HepG2 (cell line): ENCODE data around the gene VWA1. TPM values are rescaled to one million over a fixed set of nuclear protein-coding genes. Genes with fewer than 3 reads are reported as not detected.

ENCODE experiments used
- AHDC1 ChIP-seq: sonication (generic); formaldehyde crosslinking; IDR thresholded peaks from 2 replicates; pipeline ENCODE4 v1.5.1; 2020; ENCODE audit warnings: mild to moderate bottlenecking, missing genetic modification reagents, borderline replicate concordance
- ATF3 ChIP-seq: sonication (generic); formaldehyde crosslinking; IDR thresholded peaks from 2 replicates; pipeline ENCODE4 v1.4.0; 2020; ENCODE audit warnings: missing genetic modification reagents
- FOXA1 ChIP-seq, 2 experiments: fragments of 450-650 bp in 1 of 2; sonication (generic) in 1 of 2; formaldehyde crosslinking in 1 of 2; IDR thresholded peaks; 2 replicates each; pipeline versions ENCODE4 v1.4.0 to v1.6.1; 2016 to 2020; ENCODE audit warnings: missing genetic modification reagents in 1 of 2
- FOXO1 ChIP-seq: sonication (generic); formaldehyde crosslinking; IDR thresholded peaks from 2 replicates; pipeline ENCODE4 v1.4.0; 2020; ENCODE audit warnings: missing genetic modification reagents
- GPN1 ChIP-seq: sonication (generic); formaldehyde crosslinking; IDR thresholded peaks from 2 replicates; pipeline ENCODE4 v1.5.1; 2020; ENCODE audit warnings: missing genetic modification reagents, borderline replicate concordance
- HES4 ChIP-seq: sonication (generic); formaldehyde crosslinking; IDR thresholded peaks from 2 replicates; pipeline ENCODE4 v1.9.0; 2021; ENCODE audit warnings: mild to moderate bottlenecking, missing genetic modification reagents, borderline replicate concordance
- NFIB ChIP-seq: sonication (generic); formaldehyde crosslinking; IDR thresholded peaks from 2 replicates; pipeline ENCODE4 v1.9.0; 2021; ENCODE audit warnings: missing genetic modification reagents, mild to moderate bottlenecking, borderline replicate concordance
- NPAS2 ChIP-seq: sonication (generic); formaldehyde crosslinking; IDR thresholded peaks from 2 replicates; pipeline ENCODE4 v1.8.0; 2022; ENCODE audit warnings: mild to moderate bottlenecking, missing genetic modification reagents, borderline replicate concordance
- PCBP1 ChIP-seq: fragments of 200-400 bp; formaldehyde crosslinking; IDR thresholded peaks from 2 replicates; pipeline ENCODE4 v1.6.1; 2017; ENCODE audit warnings: mild to moderate bottlenecking, low read depth, low read length, borderline replicate concordance
- RCOR2 ChIP-seq: IDR thresholded peaks from 2 replicates; pipeline ENCODE4 v1.6.1; 2016; ENCODE audit warnings: missing biosample characterization, missing genetic modification reagents
- RFX3 ChIP-seq: IDR thresholded peaks from 2 replicates; pipeline ENCODE4 v1.6.1; 2016; ENCODE audit warnings: missing biosample characterization, missing genetic modification reagents
- SIX4 ChIP-seq: sonication (generic); formaldehyde crosslinking; IDR thresholded peaks from 2 replicates; pipeline ENCODE4 v1.4.0; 2020; ENCODE audit warnings: missing genetic modification reagents
- SUZ12 ChIP-seq: fragments of 150-350 bp; IDR thresholded peaks from 2 replicates; pipeline ENCODE4 v1.6.1; 2014; ENCODE audit warnings: low read depth, low read length
- USF2 ChIP-seq, 2 experiments: sonication (generic) in 1 of 2; formaldehyde crosslinking in 1 of 2; IDR thresholded peaks; 2 replicates each; pipeline versions ENCODE4 v1.5.1 to v1.6.1; 2011 to 2020; ENCODE audit warnings: borderline replicate concordance in 1 of 2, low read depth in 1 of 2, low read length in 1 of 2, mild to moderate bottlenecking in 1 of 2, missing genetic modification reagents in 1 of 2, moderate library complexity in 1 of 2
- ZFP36L2 ChIP-seq: sonication (generic); formaldehyde crosslinking; IDR thresholded peaks from 2 replicates; pipeline ENCODE4 v1.4.0; 2020; ENCODE audit warnings: missing genetic modification reagents
- ZNF558 ChIP-seq: sonication (generic); formaldehyde crosslinking; IDR thresholded peaks from 2 replicates; pipeline ENCODE4 v1.9.0; 2022; ENCODE audit warnings: mild to moderate bottlenecking, missing genetic modification reagents, borderline replicate concordance
- ZNF883 ChIP-seq: sonication (generic); formaldehyde crosslinking; IDR thresholded peaks from 2 replicates; pipeline ENCODE4 v1.5.1; 2020; ENCODE audit warnings: mild to moderate bottlenecking, missing genetic modification reagents; ENCODE audit errors: not compliant biosample characterization
- polyA plus RNA-seq, 8 experiments: library from polyadenylated mRNA; depleted of rRNA in 3 of 8; stranded (reverse) in 7 of 8; unstranded in 1 of 8; fragments of >200 nt; fragmentation: Illumina TruSeq in 4 of 8; extraction: Trizol in 4 of 8; gene quantifications; 2 replicates each; pipeline versions ENCODE4 v1.2.1 to v1.2.3, GENCODE V29; 2011 to 2016; ENCODE audit warnings: low read depth in 4 of 8, missing spikeins in 1 of 8, mixed read lengths in 1 of 8; ENCODE audit not compliant: insufficient read depth in 1 of 8
- total RNA-seq, 5 experiments: library from RNA; depleted of rRNA; stranded (reverse); fragments of >200 nt; fragmentation: Illumina TruSeq; extraction: Trizol; gene quantifications; 2 replicates each; pipeline ENCODE4 v1.2.3, GENCODE V29; 2016; ENCODE audit warnings: low read depth in 1 of 5
- TF ChIP-seq, protein P1 (sequence below): sonication (generic); formaldehyde crosslinking; IDR thresholded peaks from 2 replicates; pipeline ENCODE4 v1.4.0; 2020; ENCODE audit warnings: low read depth, mild to moderate bottlenecking, missing genetic modification reagents

VWA1 gene
- total and polyA plus RNA-seq, 2 of the 13 experiments (the other 11 are each of a cell fraction or from before 2014, with no cell fraction given), result 40.9 to 57.5 TPM

- TF ChIP-seq, protein P1, sequence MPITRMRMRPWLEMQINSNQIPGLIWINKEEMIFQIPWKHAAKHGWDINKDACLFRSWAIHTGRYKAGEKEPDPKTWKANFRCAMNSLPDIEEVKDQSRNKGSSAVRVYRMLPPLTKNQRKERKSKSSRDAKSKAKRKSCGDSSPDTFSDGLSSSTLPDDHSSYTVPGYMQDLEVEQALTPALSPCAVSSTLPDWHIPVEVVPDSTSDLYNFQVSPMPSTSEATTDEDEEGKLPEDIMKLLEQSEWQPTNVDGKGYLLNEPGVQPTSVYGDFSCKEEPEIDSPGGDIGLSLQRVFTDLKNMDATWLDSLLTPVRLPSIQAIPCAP (CRISPR knock-in tag), result no peak
- TF ChIP-seq PCBP1, result peak; percentile 86; the same call in 1 of the 2 replicates
- no peak for TF ChIP-seq FOXA1 (IDR thresholded peaks at IDR 0.05)
- no peak; the same call in 1 of the 2 replicates for TF ChIP-seq FOXA1 (CRISPR knock-in tag; IDR thresholded peaks at IDR 0.05)
- peak; percentile 72 for TF ChIP-seq ZNF883 (CRISPR knock-in tag)
- no peak for TF ChIP-seq SUZ12
- no peak for TF ChIP-seq NPAS2 (CRISPR knock-in tag)
- peak; percentile 77; the same call in 1 of the 2 replicates for TF ChIP-seq HES4 (CRISPR knock-in tag)
- TF ChIP-seq ATF3, result no peak
- peak; percentile 85 for TF ChIP-seq FOXO1 (CRISPR knock-in tag)
- no peak for TF ChIP-seq USF2 (IDR thresholded peaks at IDR 0.05; ENCODE audit: low read depth, low read length)
- TF ChIP-seq USF2 (CRISPR knock-in tag; IDR thresholded peaks at IDR 0.05; ENCODE audit: borderline replicate concordance), result no peak
- TF ChIP-seq GPN1 (CRISPR knock-in tag), result no peak
- TF ChIP-seq SIX4 (CRISPR knock-in tag), result peak; percentile 37; the same call in 1 of the 2 replicates
- TF ChIP-seq ZFP36L2 (CRISPR knock-in tag), result no peak
- no peak for TF ChIP-seq RFX3 (CRISPR knock-in tag)
- no peak for TF ChIP-seq NFIB (CRISPR knock-in tag)
- peak; percentile 82; the same call in 1 of the 2 replicates for TF ChIP-seq ZNF558 (CRISPR knock-in tag)
- no peak for TF ChIP-seq AHDC1 (CRISPR knock-in tag)
- TF ChIP-seq RCOR2 (CRISPR knock-in tag), result peak; percentile 65
These were observed 2.3 kb upstream of the VWA1 start (continued) for GRCh38 chr1:1432951-1433803.
